ENCODE measurements around the gene PTH2. TPM values are rescaled to one million over a fixed set of nuclear protein-coding genes. Genes with fewer than 3 reads are reported as not detected.

The PTH2 gene
- total RNA-seq, 1 donor: not detected

- H3K4me3 ChIP-seq (ENCODE audit: low read depth, low read length): no peak overlapping the region
- no peak for DNase-seq (ENCODE audit: low read depth)
- TF ChIP-seq, protein P1, sequence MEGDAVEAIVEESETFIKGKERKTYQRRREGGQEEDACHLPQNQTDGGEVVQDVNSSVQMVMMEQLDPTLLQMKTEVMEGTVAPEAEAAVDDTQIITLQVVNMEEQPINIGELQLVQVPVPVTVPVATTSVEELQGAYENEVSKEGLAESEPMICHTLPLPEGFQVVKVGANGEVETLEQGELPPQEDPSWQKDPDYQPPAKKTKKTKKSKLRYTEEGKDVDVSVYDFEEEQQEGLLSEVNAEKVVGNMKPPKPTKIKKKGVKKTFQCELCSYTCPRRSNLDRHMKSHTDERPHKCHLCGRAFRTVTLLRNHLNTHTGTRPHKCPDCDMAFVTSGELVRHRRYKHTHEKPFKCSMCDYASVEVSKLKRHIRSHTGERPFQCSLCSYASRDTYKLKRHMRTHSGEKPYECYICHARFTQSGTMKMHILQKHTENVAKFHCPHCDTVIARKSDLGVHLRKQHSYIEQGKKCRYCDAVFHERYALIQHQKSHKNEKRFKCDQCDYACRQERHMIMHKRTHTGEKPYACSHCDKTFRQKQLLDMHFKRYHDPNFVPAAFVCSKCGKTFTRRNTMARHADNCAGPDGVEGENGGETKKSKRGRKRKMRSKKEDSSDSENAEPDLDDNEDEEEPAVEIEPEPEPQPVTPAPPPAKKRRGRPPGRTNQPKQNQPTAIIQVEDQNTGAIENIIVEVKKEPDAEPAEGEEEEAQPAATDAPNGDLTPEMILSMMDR (IDR thresholded peaks at IDR 0.05; ENCODE audit: insufficient read depth, low read depth, low read length): no peak
Observed at GRCh38 chr19:49419173-49419572, 4.1 kb downstream of the PTH2 start.

GRCh38 chr19:49418511-49418910 lies 4.7 kb downstream of the PTH2 start:
- TF ChIP-seq, protein P1 (IDR thresholded peaks at IDR 0.05; ENCODE audit: insufficient read depth, low read depth, low read length): no peak
- no peak for DNase-seq (ENCODE audit: low read depth)
- H3K4me3 ChIP-seq (ENCODE audit: low read depth, low read length): no peak overlapping the region

DNA sequence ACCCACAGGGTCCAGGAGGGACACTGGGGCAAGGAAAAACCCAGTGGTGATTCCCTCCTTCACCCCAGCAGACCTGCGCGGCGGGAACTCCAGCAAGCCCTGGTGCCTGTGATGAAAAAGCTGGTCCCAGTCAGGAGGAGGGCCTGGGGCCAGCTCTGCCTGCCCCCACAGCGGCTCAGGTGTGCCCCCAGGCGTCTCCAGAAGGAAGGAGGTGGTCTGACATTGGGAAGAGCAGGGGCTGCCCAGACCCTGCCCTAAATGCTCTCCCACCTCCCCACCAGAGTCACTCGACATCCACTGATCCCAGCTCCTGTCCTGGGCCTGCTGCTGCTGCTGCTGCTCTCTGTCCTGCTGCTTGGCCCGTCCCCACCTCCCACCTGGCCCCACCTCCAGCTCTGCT lies 6.2 kb downstream of the PTH2 start:
- H3K4me3 ChIP-seq (ENCODE audit: low read depth, low read length): no peak overlapping the region
- TF ChIP-seq, protein P1 (IDR thresholded peaks at IDR 0.05; ENCODE audit: insufficient read depth, low read depth, low read length): no peak
- DNase-seq (ENCODE audit: low read depth): no peak

DNA sequence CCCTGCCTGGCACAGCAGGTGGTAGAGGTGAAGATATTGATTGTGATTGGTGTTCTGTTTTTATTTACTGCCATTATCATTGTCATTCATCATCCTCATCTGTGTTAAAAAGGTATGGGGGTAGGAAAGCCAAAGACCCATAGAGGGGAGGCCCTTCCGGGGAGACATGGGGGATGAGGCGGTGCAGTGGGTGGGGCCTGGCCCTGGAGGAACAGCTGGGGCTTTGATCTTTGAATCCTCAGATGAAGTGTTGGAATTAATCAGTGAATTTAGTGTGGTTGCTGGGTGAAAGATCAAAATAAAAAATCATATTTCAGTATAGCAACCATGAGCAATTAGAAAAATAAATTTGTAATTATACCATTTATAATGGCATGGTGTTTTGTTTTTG lies 7.4 kb downstream of the PTH2 start:
- no peak overlapping the region for H3K4me3 ChIP-seq (ENCODE audit: low read depth, low read length)
- no peak for DNase-seq (ENCODE audit: low read depth)
- TF ChIP-seq, protein P1 (IDR thresholded peaks at IDR 0.05; ENCODE audit: insufficient read depth, low read depth, low read length): no peak

GRCh38 chr19:49415102-49415809 lies 8.0 kb downstream of the PTH2 start:
- TF ChIP-seq, protein P1 (IDR thresholded peaks at IDR 0.05; ENCODE audit: insufficient read depth, low read depth, low read length): no peak
- peak; percentile 28 for DNase-seq (ENCODE audit: low read depth)

GRCh38 chr19:49414256-49414655 lies 9.0 kb downstream of the PTH2 start:
- DNase-seq (ENCODE audit: low read depth): no peak
- no peak overlapping the region for H3K4me3 ChIP-seq (ENCODE audit: low read depth, low read length)
- TF ChIP-seq, protein P1 (IDR thresholded peaks at IDR 0.05; ENCODE audit: insufficient read depth, low read depth, low read length): no peak

More at GRCh38 chr19:49415102-49415809, 8.0 kb downstream of the PTH2 start:
- no peak overlapping the region for H3K4me3 ChIP-seq (ENCODE audit: low read depth, low read length)

GRCh38 chr19:49413348-49413747 lies 9.9 kb downstream of the PTH2 start:
- TF ChIP-seq, protein P1 (IDR thresholded peaks at IDR 0.05; ENCODE audit: insufficient read depth, low read depth, low read length): no peak
- no peak overlapping the region for H3K4me3 ChIP-seq (ENCODE audit: low read depth, low read length)
- DNase-seq (ENCODE audit: low read depth): no peak
